HepG2 (cell line): ENCODE data around the gene SV2B. TPM values are rescaled to one million over a fixed set of nuclear protein-coding genes. Genes with fewer than 3 reads are reported as not detected.

Experiments
- ATAC-seq: fragments of 200-7000 bp; cut with Tn5 transposase; 3 replicates; pipeline ENCODE4 v1.9.1; 2020; ENCODE audit warnings: mild to moderate bottlenecking, moderate library complexity
- BruUV-seq: library from RNA; stranded (reverse); fragments of 400-500 nt; replicated peaks from 2 replicates; lab custom pipeline; 2021; lab: Mats Ljungman, UMichigan
- CTCF ChIA-PET: fragments of 300-600 bp; formaldehyde crosslinking; extraction: SDS; loops from one replicate; lab custom pipeline; 2021; ENCODE audit warnings: low total read pairs, inconsistent platforms, low intra/inter-chr PET ratio; lab: Yijun Ruan, JAX
- POLR2A ChIA-PET: fragments of 350-600 bp; sonication (Branson Sonifier 250); formaldehyde crosslinking; loops from one replicate; lab custom pipeline; 2020; ENCODE audit warnings: antibody characterized with exemption, inconsistent platforms; lab: Yijun Ruan, JAX
- DNase-seq: peaks from one replicate; pipeline ENCODE4 v3.0.0-alpha.2; 2015; ENCODE audit warnings: low spot score
- FAIRE-seq: peaks from 3 replicates; lab custom pipeline; 2011; peaks lifted over from hg19 to GRCh38; lab: Jason Lieb, UNC
- H2AFZ ChIP-seq: one replicate; pipeline ENCODE4 v1.6.1; 2011; ENCODE audit warnings: low read length, inconsistent platforms
- H3K27ac ChIP-seq: fragments of 300-600 bp; 3 replicates; pipeline ENCODE4 v1.8.0; 2011; ENCODE audit warnings: mixed run types, mild to moderate bottlenecking, mixed read lengths, low read length, inconsistent platforms; ENCODE audit not compliant: insufficient read depth; ENCODE audit errors: extremely low read length
- H3K27me3 ChIP-seq, 2 experiments: fragments of 200-600 bp in 1 of 2; 2 replicates in 1 of 2; 3 replicates in 1 of 2; pipeline versions ENCODE4 v1.6.0 to v1.8.0; 2011; ENCODE audit warnings: low read length in 2 of 2, mild to moderate bottlenecking in 2 of 2, moderate library complexity in 2 of 2, inconsistent platforms in 1 of 2; ENCODE audit not compliant: insufficient read depth in 2 of 2, control insufficient read depth in 1 of 2
- H3K36me3 ChIP-seq, 2 experiments: fragments of 200-600 bp in 1 of 2; replicated peaks in 1 of 2; 2 replicates in 1 of 2; 3 replicates in 1 of 2; pipeline versions ENCODE4 v1.5.1 to v1.8.0; 2011; ENCODE audit warnings: low read length in 2 of 2, inconsistent platforms in 1 of 2; ENCODE audit not compliant: insufficient read depth in 2 of 2, control insufficient read depth in 1 of 2
- H3K4me1 ChIP-seq: 2 replicates; pipeline ENCODE4 v1.5.1; 2012; ENCODE audit warnings: low read length, inconsistent platforms; ENCODE audit not compliant: insufficient read depth
- H3K4me2 ChIP-seq: 2 replicates; pipeline ENCODE4 v1.6.0; 2011; ENCODE audit warnings: low read depth, low read length, inconsistent platforms
- H3K4me3 ChIP-seq, 3 experiments: fragments of 200-600 bp in 1 of 3; sonication (generic), shearing (Covaris generic) in 1 of 3; replicated peaks in 1 of 3; 2 replicates each; pipeline ENCODE4 v1.5.1; 2011 to 2016; ENCODE audit warnings: low read length in 3 of 3, inconsistent platforms in 2 of 3, low read depth in 2 of 3, mild to moderate bottlenecking in 2 of 3, control low read depth in 1 of 3, mixed read lengths in 1 of 3; ENCODE audit not compliant: insufficient read depth in 1 of 3
- H3K79me2 ChIP-seq: one replicate; pipeline ENCODE4 v1.6.1; 2011; ENCODE audit warnings: low read length, inconsistent platforms; ENCODE audit not compliant: insufficient read depth
- H3K9ac ChIP-seq: 2 replicates; pipeline ENCODE4 v1.6.0; 2011; ENCODE audit warnings: mild to moderate bottlenecking, low read depth, low read length, inconsistent platforms; ENCODE audit not compliant: insufficient read depth
- H3K9me3 ChIP-seq: 2 replicates; pipeline ENCODE4 v1.5.1; 2012; ENCODE audit warnings: mild to moderate bottlenecking, low read length
- H4K20me1 ChIP-seq: 2 replicates; pipeline ENCODE4 v1.6.0; 2011; ENCODE audit warnings: inconsistent platforms, mild to moderate bottlenecking, low read length, moderate library complexity; ENCODE audit not compliant: insufficient read depth
- ELK4 ChIP-seq: sonication (generic); formaldehyde crosslinking; IDR thresholded peaks from 2 replicates; pipeline ENCODE4 v1.9.0; 2021; ENCODE audit warnings: missing genetic modification reagents, borderline replicate concordance
- GPN1 ChIP-seq: sonication (generic); formaldehyde crosslinking; IDR thresholded peaks from 2 replicates; pipeline ENCODE4 v1.5.1; 2020; ENCODE audit warnings: missing genetic modification reagents, borderline replicate concordance
- HMG20B ChIP-seq: conservative IDR thresholded peaks from 2 replicates; pipeline ENCODE4 v1.6.1; 2016; ENCODE audit warnings: missing genetic modification reagents, missing compliant biosample characterization
- IRF1 ChIP-seq: sonication (generic); formaldehyde crosslinking; IDR thresholded peaks from 2 replicates; pipeline ENCODE4 v1.4.0; 2020; ENCODE audit warnings: low read depth, mild to moderate bottlenecking, missing genetic modification reagents
- NCOR1 ChIP-seq: fragments of 200-600 bp; sonication (generic); IDR thresholded peaks from 2 replicates; pipeline ENCODE4 v1.7.0; 2017; ENCODE audit warnings: antibody characterized with exemption, low read length, borderline replicate concordance
- PRDM10 ChIP-seq: sonication (generic); formaldehyde crosslinking; IDR thresholded peaks from 2 replicates; pipeline ENCODE4 v1.4.0; 2020; ENCODE audit warnings: low read depth, missing genetic modification reagents
- RAD51 ChIP-seq: fragments of 450-650 bp; IDR thresholded peaks from 2 replicates; pipeline ENCODE4 v1.6.1; 2016; ENCODE audit warnings: borderline replicate concordance
- SMAD1 ChIP-seq: sonication (generic); formaldehyde crosslinking; IDR thresholded peaks from 2 replicates; pipeline ENCODE4 v1.4.0; 2020; ENCODE audit warnings: missing genetic modification reagents, low read depth, mild to moderate bottlenecking, borderline replicate concordance
- SMAD3 ChIP-seq: sonication (generic); formaldehyde crosslinking; IDR thresholded peaks from 2 replicates; pipeline ENCODE4 v1.4.0; 2020; ENCODE audit warnings: missing genetic modification reagents
- ZBTB7B ChIP-seq: sonication (generic); formaldehyde crosslinking; IDR thresholded peaks from 2 replicates; pipeline ENCODE4 v1.4.0; 2020; ENCODE audit warnings: missing genetic modification reagents
- ZFP91 ChIP-seq: sonication (generic); formaldehyde crosslinking; IDR thresholded peaks from 2 replicates; pipeline ENCODE4 v1.9.0; 2022; ENCODE audit warnings: missing genetic modification reagents, mild to moderate bottlenecking, borderline replicate concordance
- ZNF282 ChIP-seq: fragments of 450-650 bp; IDR thresholded peaks from 2 replicates; pipeline ENCODE4 v1.6.1; 2018; ENCODE audit not compliant: partially characterized antibody
- ZNF75D ChIP-seq: sonication (generic); formaldehyde crosslinking; IDR thresholded peaks from 2 replicates; pipeline ENCODE4 v1.8.1; 2023; ENCODE audit warnings: missing genetic modification reagents, mild to moderate bottlenecking, borderline replicate concordance
- WGBS: methylation state at CpG from one replicate; pipeline ENCODE4 v1.1.6; 2017; ENCODE audit warnings: low lambda C conversion rate; 5-methylcytosine and 5-hydroxymethylcytosine counted together
- in situ Hi-C: cut with HindIII; loops from 2 replicates; pipeline ENCODE4 v1.10.0; 2017; ENCODE audit warnings: low pct_unique_long_range_greater_than_20kb; ENCODE audit not compliant: extremely low pct_ligation_motif_present
- intact Hi-C: fragments of 100-400 bp; cut with micrococcal nuclease; formaldehyde crosslinking; loops from one replicate; pipeline ENCODE4 v1.10.0; 2022; ENCODE audit not compliant: unreplicated experiment
- polyA plus RNA-seq, 8 experiments: library from polyadenylated mRNA; depleted of rRNA in 3 of 8; stranded (reverse) in 7 of 8; unstranded in 1 of 8; fragments of >200 nt; fragmentation: Illumina TruSeq in 4 of 8; extraction: Trizol in 4 of 8; gene quantifications; 2 replicates each; pipeline versions ENCODE4 v1.2.1 to v1.2.3, GENCODE V29; 2011 to 2016; ENCODE audit warnings: low read depth in 4 of 8, missing spikeins in 1 of 8, mixed read lengths in 1 of 8; ENCODE audit not compliant: insufficient read depth in 1 of 8
- total RNA-seq, 5 experiments: library from RNA; depleted of rRNA; stranded (reverse); fragments of >200 nt; fragmentation: Illumina TruSeq; extraction: Trizol; gene quantifications; 2 replicates each; pipeline ENCODE4 v1.2.3, GENCODE V29; 2016; ENCODE audit warnings: low read depth in 1 of 5

SV2B gene
- total and polyA plus RNA-seq, 2 of the 13 experiments (the other 11 are each of a cell fraction or from before 2014, with no cell fraction given), result not detected

GRCh38 chr15:91243826-91244225, 143.8 kb downstream of the SV2B start (continued):
- TF ChIP-seq SMAD3 (no peak), ZBTB7B (CRISPR knock-in tag) (no peak), IRF1 (no peak)

GRCh38 chr15:91244919-91245318, 144.9 kb downstream of the SV2B start:
- ATAC-seq, result no peak
- WGBS, result 31% methylated on average over 4 of the region's 4 CpGs
- no peak for DNase-seq
- no peak for FAIRE-seq
- no peaks in the 10 kb centered on the region for H4K20me1 ChIP-seq
- CTCF ChIA-PET, result no interaction called here
- H3K79me2 ChIP-seq, result no peaks in the 10 kb centered on the region
- intact Hi-C loops, result no loop called here
- H3K9me3 ChIP-seq, result no peaks in the 10 kb centered on the region
- no peak overlapping the region for H2AFZ ChIP-seq
- in situ Hi-C loops, result no loop called here
- BruUV-seq, result no TSS peak
- H3K4me2 ChIP-seq, result no peak overlapping the region
- H3K27me3 ChIP-seq, result no peaks in the 10 kb centered on the region; a peak in 1 of 5 replicates
- POLR2A ChIA-PET, result no interaction called here
- H3K36me3 ChIP-seq, result no peaks in the 10 kb centered on the region
- H3K4me3 ChIP-seq, result no peak overlapping the region
- no peak overlapping the region for H3K9ac ChIP-seq
- TF ChIP-seq RAD51 (no peak), NCOR1 (no peak), PRDM10 (CRISPR knock-in tag) (no peak), ZNF282 (no peak), ELK4 (CRISPR knock-in tag) (no peak), ZNF75D (no peak), SMAD1 (CRISPR knock-in tag) (no peak), GPN1 (no peak), ZFP91 (CRISPR knock-in tag) (no peak), HMG20B (no peak)
- H3K27ac ChIP-seq, result no peak overlapping the region
- H3K4me1 ChIP-seq, result no peaks in the 10 kb centered on the region
